ENCODE measurements around the gene PACS2. TPM values are rescaled to one million over a fixed set of nuclear protein-coding genes. Genes with fewer than 3 reads are reported as not detected.

Gene PACS2
- total RNA-seq, 4 donors from 2014 or later: 37.1 to 116 (median 52.2) TPM

DNA sequence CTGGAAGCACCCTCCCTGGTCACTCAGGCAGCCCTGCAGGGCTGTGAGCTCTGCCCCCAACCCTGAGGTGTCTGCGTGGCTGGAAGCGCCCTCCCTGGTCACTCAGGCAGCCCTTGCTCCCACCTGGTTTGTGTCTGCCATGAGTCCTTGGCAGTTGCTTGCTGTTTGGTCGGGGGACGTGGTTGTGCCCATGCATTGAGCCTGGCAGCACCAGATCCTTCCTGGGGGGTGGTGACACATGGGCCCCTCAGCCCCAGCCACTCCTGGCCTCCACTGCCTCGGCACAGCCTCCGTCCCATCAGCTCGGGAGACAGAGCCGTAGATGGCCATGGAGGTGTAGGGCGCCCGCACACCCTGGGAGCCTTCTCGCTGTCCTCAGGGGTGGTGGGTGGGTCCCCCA lies 124.6 kb downstream of the PACS2 start:
- intact Hi-C loops (cut with DNase I; ENCODE audit: low total_unique reads): no loop called here
- no peak for DNase-seq
- H3K9me3 ChIP-seq: no peaks in the 10 kb centered on the region

DNA sequence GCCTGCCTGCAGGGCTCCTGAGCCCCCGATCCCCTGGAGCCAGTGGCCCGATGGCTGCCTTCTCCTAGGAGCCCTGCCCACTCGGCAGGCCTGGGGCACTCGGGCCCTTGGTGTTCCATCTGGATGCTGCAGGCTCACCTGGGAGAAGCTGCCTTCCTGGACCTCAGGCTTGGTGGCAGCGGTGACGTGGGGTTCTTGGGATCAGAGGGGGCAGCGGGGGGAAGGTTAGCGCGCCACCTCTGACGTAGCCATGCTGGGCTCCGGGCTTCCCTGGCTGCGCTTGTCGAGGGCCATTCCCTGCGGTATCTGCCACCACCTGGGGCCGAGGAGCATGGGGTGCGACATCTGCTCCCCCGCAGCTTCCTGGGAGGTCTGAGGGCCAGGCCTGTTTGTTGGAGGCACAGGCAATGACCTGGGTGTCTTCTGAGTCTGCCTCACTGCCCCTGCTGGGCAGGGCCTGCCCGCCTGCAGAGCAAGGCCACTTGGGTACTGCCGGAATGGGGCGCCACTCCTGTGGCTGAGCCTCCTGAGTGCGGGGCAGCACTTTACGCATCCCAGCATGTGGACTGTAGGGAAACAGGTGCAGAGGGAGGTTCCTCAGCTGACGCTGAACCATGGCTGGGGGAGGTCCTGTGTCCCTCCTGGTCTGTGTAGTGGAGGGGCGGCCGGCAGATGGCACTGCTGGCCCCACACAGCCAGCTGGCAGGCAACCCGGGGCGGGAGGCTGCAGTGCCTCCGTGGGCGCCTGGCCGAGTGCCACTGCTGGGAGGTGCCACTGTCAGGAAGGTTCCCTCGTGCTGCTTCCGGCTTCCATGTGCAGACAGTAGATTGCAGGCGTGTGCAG lies 125.4 kb downstream of the PACS2 start:
- no peaks in the 10 kb centered on the region for H3K9me3 ChIP-seq
- no peaks in the 10 kb centered on the region for H3K4me1 ChIP-seq
- H3K27ac ChIP-seq: no peak overlapping the region
- DNase-seq: no peak
- intact Hi-C loops (cut with DNase I; ENCODE audit: low total_unique reads): no loop called here
- no peaks in the 10 kb centered on the region for H3K27me3 ChIP-seq
- no peaks in the 10 kb centered on the region for H3K36me3 ChIP-seq
- TF ChIP-seq, protein P1, sequence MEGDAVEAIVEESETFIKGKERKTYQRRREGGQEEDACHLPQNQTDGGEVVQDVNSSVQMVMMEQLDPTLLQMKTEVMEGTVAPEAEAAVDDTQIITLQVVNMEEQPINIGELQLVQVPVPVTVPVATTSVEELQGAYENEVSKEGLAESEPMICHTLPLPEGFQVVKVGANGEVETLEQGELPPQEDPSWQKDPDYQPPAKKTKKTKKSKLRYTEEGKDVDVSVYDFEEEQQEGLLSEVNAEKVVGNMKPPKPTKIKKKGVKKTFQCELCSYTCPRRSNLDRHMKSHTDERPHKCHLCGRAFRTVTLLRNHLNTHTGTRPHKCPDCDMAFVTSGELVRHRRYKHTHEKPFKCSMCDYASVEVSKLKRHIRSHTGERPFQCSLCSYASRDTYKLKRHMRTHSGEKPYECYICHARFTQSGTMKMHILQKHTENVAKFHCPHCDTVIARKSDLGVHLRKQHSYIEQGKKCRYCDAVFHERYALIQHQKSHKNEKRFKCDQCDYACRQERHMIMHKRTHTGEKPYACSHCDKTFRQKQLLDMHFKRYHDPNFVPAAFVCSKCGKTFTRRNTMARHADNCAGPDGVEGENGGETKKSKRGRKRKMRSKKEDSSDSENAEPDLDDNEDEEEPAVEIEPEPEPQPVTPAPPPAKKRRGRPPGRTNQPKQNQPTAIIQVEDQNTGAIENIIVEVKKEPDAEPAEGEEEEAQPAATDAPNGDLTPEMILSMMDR (IDR thresholded peaks at IDR 0.05): no peak
- TF ChIP-seq POLR2A (IDR thresholded peaks at IDR 0.05): no peak
- H3K4me3 ChIP-seq: no peak overlapping the region

More for the DNA sequence above, 124.6 kb downstream of the PACS2 start:
- Histone ChIP-seq H3K4me1 (no peaks in the 10 kb centered on the region), H3K4me3 (no peak overlapping the region), H3K27ac (no peak overlapping the region), H3K27me3 (no peaks in the 10 kb centered on the region), H3K36me3 (no peaks in the 10 kb centered on the region)
- TF ChIP-seq POLR2A (IDR thresholded peaks at IDR 0.05): no peak
- TF ChIP-seq, protein P1 (IDR thresholded peaks at IDR 0.05): no peak

DNA sequence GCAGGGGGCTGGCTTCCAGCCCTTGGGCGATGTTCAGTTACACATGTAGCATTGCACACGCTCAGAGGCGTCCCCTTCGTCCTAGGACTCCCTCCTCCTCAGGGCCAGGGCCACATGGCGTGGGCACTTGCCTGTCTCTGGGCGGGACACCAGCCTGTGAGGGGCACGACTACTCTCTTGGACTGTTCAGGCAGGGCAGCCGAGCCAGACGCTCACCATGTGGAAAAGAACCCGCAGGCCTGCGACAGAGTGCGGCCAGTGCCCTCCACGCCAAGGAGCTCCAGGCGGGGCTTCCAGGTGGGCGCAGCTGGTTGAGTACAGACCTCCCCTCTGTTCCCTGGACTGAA lies 126.0 kb downstream of the PACS2 start:
- no peak for TF ChIP-seq POLR2A (IDR thresholded peaks at IDR 0.05)
- TF ChIP-seq, protein P1 (IDR thresholded peaks at IDR 0.05): no peak
- H3K9me3 ChIP-seq: no peaks in the 10 kb centered on the region
- H3K4me3 ChIP-seq: no peak overlapping the region
- no peaks in the 10 kb centered on the region for H3K36me3 ChIP-seq
- no peaks in the 10 kb centered on the region for H3K4me1 ChIP-seq
- intact Hi-C loops (cut with DNase I; ENCODE audit: low total_unique reads): no loop called here
- H3K27ac ChIP-seq: no peak overlapping the region
- no peak for DNase-seq
- no peaks in the 10 kb centered on the region for H3K27me3 ChIP-seq

DNA sequence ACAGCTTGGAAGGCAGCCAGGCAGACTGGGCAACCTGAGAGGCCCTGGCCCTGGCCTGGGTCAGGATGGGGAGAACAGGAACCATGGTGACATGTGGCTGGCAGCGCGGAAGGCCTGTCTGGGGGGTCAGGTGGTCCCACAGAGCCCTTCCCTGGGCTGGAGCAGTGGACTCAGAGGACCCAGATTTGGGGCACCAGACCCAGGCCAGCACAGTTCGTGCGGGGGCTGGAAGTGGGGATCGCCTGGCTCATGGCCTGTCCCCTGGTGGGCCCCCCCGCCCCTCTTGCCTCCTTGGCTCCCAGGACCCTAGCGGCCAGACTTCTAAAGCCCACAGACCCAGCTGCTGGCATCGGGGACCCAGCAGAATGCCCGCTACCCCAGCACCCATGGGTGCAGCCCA lies 126.4 kb downstream of the PACS2 start:
- DNase-seq: no peak
- TF ChIP-seq, protein P1 (IDR thresholded peaks at IDR 0.05): no peak
- no peak for TF ChIP-seq POLR2A (IDR thresholded peaks at IDR 0.05)
- Histone ChIP-seq H3K4me1 (no peaks in the 10 kb centered on the region), H3K36me3 (no peaks in the 10 kb centered on the region), H3K27ac (no peak overlapping the region), H3K27me3 (no peaks in the 10 kb centered on the region), H3K9me3 (no peaks in the 10 kb centered on the region), H3K4me3 (no peak overlapping the region)
- intact Hi-C loops (cut with DNase I; ENCODE audit: low total_unique reads): no loop called here

DNA sequence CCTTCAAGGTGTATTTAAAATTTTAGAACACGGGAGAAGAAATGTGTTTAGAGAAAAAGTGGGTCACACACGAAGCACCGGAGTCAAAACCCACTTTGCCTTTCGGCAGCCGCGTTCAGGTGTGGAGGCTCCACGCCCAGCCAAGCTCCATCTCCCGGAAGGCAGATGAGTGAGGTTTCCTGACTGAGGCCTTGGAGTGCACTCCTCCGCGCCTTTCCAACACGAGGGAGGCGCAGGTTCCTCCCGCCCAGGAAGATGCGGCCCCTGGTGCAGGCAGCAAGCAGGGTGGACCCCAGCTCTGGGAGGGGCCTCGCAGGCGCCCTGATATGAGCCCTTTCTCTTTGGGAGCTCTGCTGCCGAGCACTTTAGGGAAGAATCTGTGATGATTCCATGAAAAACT lies 127.6 kb downstream of the PACS2 start:
- H3K4me1 ChIP-seq: no peaks in the 10 kb centered on the region
- no peak for DNase-seq
- intact Hi-C loops (cut with DNase I; ENCODE audit: low total_unique reads): no loop called here
- H3K27ac ChIP-seq: no peak overlapping the region
- H3K27me3 ChIP-seq: no peaks in the 10 kb centered on the region
- H3K4me3 ChIP-seq: no peak overlapping the region
- no peaks in the 10 kb centered on the region for H3K36me3 ChIP-seq
- no peaks in the 10 kb centered on the region for H3K9me3 ChIP-seq
- no peak for TF ChIP-seq POLR2A (IDR thresholded peaks at IDR 0.05)
- TF ChIP-seq, protein P1 (IDR thresholded peaks at IDR 0.05): no peak
